Measurements from ENCODE around the gene CFAP46.

The CFAP46 gene

GRCh38 chr10:132872658-132873057, 69.7 kb downstream of the CFAP46 start:
- H2AFZ ChIP-seq (ENCODE audit: low read depth, low read length, severe bottlenecking) = no peak overlapping the region
- H3F3A ChIP-seq (ENCODE audit: insufficient read depth) = no peaks in the 10 kb centered on the region
- no peak overlapping the region for H3K9ac ChIP-seq (ENCODE audit: low read length)
- TF ChIP-seq, protein P1, sequence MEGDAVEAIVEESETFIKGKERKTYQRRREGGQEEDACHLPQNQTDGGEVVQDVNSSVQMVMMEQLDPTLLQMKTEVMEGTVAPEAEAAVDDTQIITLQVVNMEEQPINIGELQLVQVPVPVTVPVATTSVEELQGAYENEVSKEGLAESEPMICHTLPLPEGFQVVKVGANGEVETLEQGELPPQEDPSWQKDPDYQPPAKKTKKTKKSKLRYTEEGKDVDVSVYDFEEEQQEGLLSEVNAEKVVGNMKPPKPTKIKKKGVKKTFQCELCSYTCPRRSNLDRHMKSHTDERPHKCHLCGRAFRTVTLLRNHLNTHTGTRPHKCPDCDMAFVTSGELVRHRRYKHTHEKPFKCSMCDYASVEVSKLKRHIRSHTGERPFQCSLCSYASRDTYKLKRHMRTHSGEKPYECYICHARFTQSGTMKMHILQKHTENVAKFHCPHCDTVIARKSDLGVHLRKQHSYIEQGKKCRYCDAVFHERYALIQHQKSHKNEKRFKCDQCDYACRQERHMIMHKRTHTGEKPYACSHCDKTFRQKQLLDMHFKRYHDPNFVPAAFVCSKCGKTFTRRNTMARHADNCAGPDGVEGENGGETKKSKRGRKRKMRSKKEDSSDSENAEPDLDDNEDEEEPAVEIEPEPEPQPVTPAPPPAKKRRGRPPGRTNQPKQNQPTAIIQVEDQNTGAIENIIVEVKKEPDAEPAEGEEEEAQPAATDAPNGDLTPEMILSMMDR (IDR thresholded peaks at IDR 0.05; ENCODE audit: insufficient read depth, low read length, poor library complexity, severe bottlenecking) = no peak
- TF ChIP-seq EZH2phosphoT487 (conservative IDR thresholded peaks at IDR 0.05; ENCODE audit: low read length) = no peak
- H3K9me2 ChIP-seq (replicated peaks; ENCODE audit: insufficient read depth, low read length) = no peaks in the 10 kb centered on the region
- no peaks in the 10 kb centered on the region for H4K20me1 ChIP-seq (ENCODE audit: low read depth, low read length)
- no peaks in the 10 kb centered on the region for H3K79me2 ChIP-seq (ENCODE audit: insufficient read depth, low read length)
- no peak overlapping the region for H3K4me3 ChIP-seq (ENCODE audit: insufficient read depth, low read length, poor library complexity, severe bottlenecking)
- no peaks in the 10 kb centered on the region for H3K36me3 ChIP-seq (ENCODE audit: low read length)
- no peaks in the 10 kb centered on the region for H3K27me3 ChIP-seq (ENCODE audit: low read length)
- no peaks in the 10 kb centered on the region for H3K9me3 ChIP-seq (ENCODE audit: insufficient read depth, low read length)
- no peak overlapping the region for H3K27ac ChIP-seq (ENCODE audit: low read depth, low read length)
- no peak overlapping the region for H3K4me2 ChIP-seq (ENCODE audit: low read depth, low read length, poor library complexity, severe bottlenecking)

GRCh38 chr10:132870426-132870825, 71.9 kb downstream of the CFAP46 start:
- no peaks in the 10 kb centered on the region for H3K9me2 ChIP-seq (replicated peaks; ENCODE audit: insufficient read depth, low read length)
- no peaks in the 10 kb centered on the region for H3K36me3 ChIP-seq (ENCODE audit: low read length)
- no peaks in the 10 kb centered on the region for H3K79me2 ChIP-seq (ENCODE audit: insufficient read depth, low read length)
- H3F3A ChIP-seq (ENCODE audit: insufficient read depth) = no peaks in the 10 kb centered on the region
- H3K27me3 ChIP-seq (ENCODE audit: low read length) = no peaks in the 10 kb centered on the region
- H4K20me1 ChIP-seq (ENCODE audit: low read depth, low read length) = no peaks in the 10 kb centered on the region
- TF ChIP-seq, protein P1 (IDR thresholded peaks at IDR 0.05; ENCODE audit: insufficient read depth, low read length, poor library complexity, severe bottlenecking) = no peak
- no peak for TF ChIP-seq EZH2phosphoT487 (conservative IDR thresholded peaks at IDR 0.05; ENCODE audit: low read length)
- H3K4me2 ChIP-seq (ENCODE audit: low read depth, low read length, poor library complexity, severe bottlenecking) = no peak overlapping the region
- no peak overlapping the region for H3K9ac ChIP-seq (ENCODE audit: low read length)
- H3K9me3 ChIP-seq (ENCODE audit: insufficient read depth, low read length) = no peaks in the 10 kb centered on the region
- no peak overlapping the region for H3K27ac ChIP-seq (ENCODE audit: low read depth, low read length)
- H3K4me3 ChIP-seq (ENCODE audit: insufficient read depth, low read length, poor library complexity, severe bottlenecking) = no peak overlapping the region
- no peak overlapping the region for H2AFZ ChIP-seq (ENCODE audit: low read depth, low read length, severe bottlenecking)

- Histone ChIP-seq H3K36me3 (ENCODE audit: low read length) (no peaks in the 10 kb centered on the region), H3K4me2 (ENCODE audit: low read depth, low read length, poor library complexity, severe bottlenecking) (no peak overlapping the region), H3F3A (ENCODE audit: insufficient read depth) (no peaks in the 10 kb centered on the region), H3K9ac (ENCODE audit: low read length) (no peak overlapping the region), H3K79me2 (ENCODE audit: insufficient read depth, low read length) (no peaks in the 10 kb centered on the region), H2AFZ (ENCODE audit: low read depth, low read length, severe bottlenecking) (no peak overlapping the region), H3K27ac (ENCODE audit: low read depth, low read length) (no peak overlapping the region), H3K4me3 (ENCODE audit: insufficient read depth, low read length, poor library complexity, severe bottlenecking) (no peak overlapping the region), H3K9me3 (ENCODE audit: insufficient read depth, low read length) (no peaks in the 10 kb centered on the region), H4K20me1 (ENCODE audit: low read depth, low read length) (no peaks in the 10 kb centered on the region), H3K9me2 (replicated peaks; ENCODE audit: insufficient read depth, low read length) (no peaks in the 10 kb centered on the region), H3K27me3 (ENCODE audit: low read length) (no peaks in the 10 kb centered on the region)
- no peak for TF ChIP-seq EZH2phosphoT487 (conservative IDR thresholded peaks at IDR 0.05; ENCODE audit: low read length)
- TF ChIP-seq, protein P1 (IDR thresholded peaks at IDR 0.05; ENCODE audit: insufficient read depth, low read length, poor library complexity, severe bottlenecking) = no peak
Measured at GRCh38 chr10:132869621-132870020, 72.7 kb downstream of the CFAP46 start.

Data from SU-DHL-6 (cell line).